Lower leg skin (tissue), 3 donors: ENCODE measurements around the gene VASN.

Experiments used
- POLR2A ChIP-seq, 2 donors: fragments of 450-650 bp; IDR thresholded peaks; one replicate each; pipeline ENCODE4 v1.6.1; 2016 to 2017; ENCODE audit warnings: antibody characterized with exemption in 2 of 2, mild to moderate bottlenecking in 1 of 2, moderate library complexity in 1 of 2
- TF ChIP-seq, protein P1 (sequence below), 3 donors: fragments of 450-650 bp; IDR thresholded peaks; one replicate each; pipeline ENCODE4 v1.5.1; 2016; ENCODE audit warnings: antibody characterized with exemption in 3 of 3, mild to moderate bottlenecking in 3 of 3, moderate library complexity in 2 of 3

DNA sequence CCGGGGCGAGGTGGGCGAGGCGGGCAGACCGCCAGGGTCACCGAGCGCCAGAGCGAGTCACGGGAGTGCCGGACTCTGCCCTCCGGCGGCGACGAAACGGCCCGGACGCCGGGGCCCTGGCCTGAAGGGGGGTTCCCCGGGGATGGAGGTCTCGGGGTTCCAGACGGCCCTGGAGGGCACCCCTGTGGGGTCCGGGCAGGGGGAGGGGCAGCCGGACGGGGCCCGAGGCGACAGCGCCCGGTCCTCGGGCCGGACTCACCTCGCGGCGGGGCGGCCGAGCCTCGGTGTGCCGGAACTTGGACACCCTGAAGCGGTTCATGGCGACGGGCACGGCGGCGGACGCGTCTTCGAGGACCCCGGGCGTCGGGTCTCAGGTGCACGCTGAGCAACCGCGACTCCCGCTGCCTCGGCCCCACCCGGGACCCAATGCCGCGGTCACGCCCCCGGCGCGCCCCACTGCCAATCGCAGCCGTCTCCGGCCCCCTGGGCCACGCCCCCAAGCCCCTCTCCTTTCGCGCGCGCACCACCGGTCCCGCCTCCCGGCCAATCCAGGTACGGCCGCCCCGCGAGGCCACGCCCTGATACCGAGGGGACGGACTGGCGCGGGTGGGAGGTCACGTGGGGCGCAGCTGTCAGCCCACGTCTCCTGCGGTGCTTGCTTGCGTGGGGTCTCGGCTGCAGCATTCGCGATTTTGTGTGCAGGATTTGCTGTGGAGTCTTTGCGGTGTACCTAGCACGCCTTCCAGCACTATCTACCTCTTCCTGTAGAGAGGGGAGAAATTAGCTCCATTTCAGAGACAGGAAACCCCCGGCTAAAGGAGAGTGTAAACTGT is 44.8 kb downstream of the VASN start, which contains the start of gene CORO7:
- TF ChIP-seq POLR2A (IDR thresholded peaks at IDR 0.05), result no peak
- TF ChIP-seq, protein P1, sequence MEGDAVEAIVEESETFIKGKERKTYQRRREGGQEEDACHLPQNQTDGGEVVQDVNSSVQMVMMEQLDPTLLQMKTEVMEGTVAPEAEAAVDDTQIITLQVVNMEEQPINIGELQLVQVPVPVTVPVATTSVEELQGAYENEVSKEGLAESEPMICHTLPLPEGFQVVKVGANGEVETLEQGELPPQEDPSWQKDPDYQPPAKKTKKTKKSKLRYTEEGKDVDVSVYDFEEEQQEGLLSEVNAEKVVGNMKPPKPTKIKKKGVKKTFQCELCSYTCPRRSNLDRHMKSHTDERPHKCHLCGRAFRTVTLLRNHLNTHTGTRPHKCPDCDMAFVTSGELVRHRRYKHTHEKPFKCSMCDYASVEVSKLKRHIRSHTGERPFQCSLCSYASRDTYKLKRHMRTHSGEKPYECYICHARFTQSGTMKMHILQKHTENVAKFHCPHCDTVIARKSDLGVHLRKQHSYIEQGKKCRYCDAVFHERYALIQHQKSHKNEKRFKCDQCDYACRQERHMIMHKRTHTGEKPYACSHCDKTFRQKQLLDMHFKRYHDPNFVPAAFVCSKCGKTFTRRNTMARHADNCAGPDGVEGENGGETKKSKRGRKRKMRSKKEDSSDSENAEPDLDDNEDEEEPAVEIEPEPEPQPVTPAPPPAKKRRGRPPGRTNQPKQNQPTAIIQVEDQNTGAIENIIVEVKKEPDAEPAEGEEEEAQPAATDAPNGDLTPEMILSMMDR (IDR thresholded peaks at IDR 0.05), result no peak
